Type B pancreatic cell (in vitro differentiated cells): ENCODE results near the gene NUDT5. TPM values are rescaled to one million over a fixed set of nuclear protein-coding genes. Genes with fewer than 3 reads are reported as not detected.
"Not testable (repeated sequence)": the region's sequence is repeated elsewhere in the genome, so short reads cannot be mapped to it uniquely, and the experiment has no call there.

Experiments
- DNase-seq: peaks from one replicate; pipeline ENCODE4 v3.0.0; 2021; ENCODE audit warnings: mixed read lengths; ENCODE audit not compliant: unreplicated experiment; ENCODE audit errors: extremely low spot score
- H3K27ac Mint-ChIP-seq: 2 replicates; pipeline ENCODE4 v1.8.0; 2021; ENCODE audit warnings: mild to moderate bottlenecking, mixed read lengths
- H3K27me3 Mint-ChIP-seq: 2 replicates; pipeline ENCODE4 v1.8.0; 2021; ENCODE audit warnings: mixed read lengths
- H3K36me3 Mint-ChIP-seq: 2 replicates; pipeline ENCODE4 v1.8.0; 2021; ENCODE audit warnings: mixed read lengths
- H3K4me1 Mint-ChIP-seq: one replicate; pipeline ENCODE4 v1.8.0; 2021; ENCODE audit warnings: mixed read lengths; ENCODE audit not compliant: unreplicated experiment
- H3K4me3 Mint-ChIP-seq: 2 replicates; pipeline ENCODE4 v1.8.0; 2021; ENCODE audit warnings: mild to moderate bottlenecking, mixed read lengths
- H3K9me3 Mint-ChIP-seq: 2 replicates; pipeline ENCODE4 v1.8.0; 2021; ENCODE audit warnings: mixed read lengths
- CTCF ChIP-seq: fragments of 200-600 bp; sonication (generic); conservative IDR thresholded peaks from 2 replicates; pipeline ENCODE4 v1.5.0; 2021; ENCODE audit warnings: antibody characterized with exemption, mild to moderate bottlenecking
- total RNA-seq: library from RNA; stranded (reverse); gene quantifications from 2 replicates; pipeline ENCODE4 v1.2.1, GENCODE V29; 2021; ENCODE audit warnings: low replicate concordance

NUDT5 gene
- total RNA-seq, 1 donor from 2014 or later = 67.7 TPM

GRCh38 chr10:12179606-12180170 lies 16.0 kb downstream of the NUDT5 start:
- no peak overlapping the region for H3K4me3 Mint-ChIP-seq
- no peaks in the 10 kb centered on the region for H3K36me3 Mint-ChIP-seq
- no peaks in the 10 kb centered on the region for H3K4me1 Mint-ChIP-seq
- no peak for TF ChIP-seq CTCF
- H3K27me3 Mint-ChIP-seq = no peaks in the 10 kb centered on the region
- no peak overlapping the region for H3K27ac Mint-ChIP-seq
- H3K9me3 Mint-ChIP-seq = no peaks in the 10 kb centered on the region
- DNase-seq = no peak

GRCh38 chr10:12177642-12178041 lies 18.0 kb downstream of the NUDT5 start:
- Mint-ChIP-seq H3K4me1 (no peaks in the 10 kb centered on the region), H3K36me3 (peaks cover 6% of the 10 kb centered on the region), H3K27ac (no peak overlapping the region), H3K4me3 (no peak overlapping the region), H3K9me3 (no peaks in the 10 kb centered on the region), H3K27me3 (no peaks in the 10 kb centered on the region)
- no peak for TF ChIP-seq CTCF
- DNase-seq = no peak

- DNase-seq, H3K4me3 Mint-ChIP-seq, H3K27ac Mint-ChIP-seq, H3K4me1 Mint-ChIP-seq, H3K9me3 Mint-ChIP-seq, H3K27me3 Mint-ChIP-seq: not testable (repeated sequence)
- peaks cover 35% of the 10 kb centered on the region for H3K36me3 Mint-ChIP-seq
These were observed 24.2 kb downstream of the NUDT5 start for GRCh38 chr10:12171512-12171911.

- H3K36me3 Mint-ChIP-seq = peaks cover 31% of the 10 kb centered on the region
- no peaks in the 10 kb centered on the region for H3K9me3 Mint-ChIP-seq
- no peaks in the 10 kb centered on the region for H3K4me1 Mint-ChIP-seq
- peak overlapping the region; percentile 64 for H3K27ac Mint-ChIP-seq
- no peak overlapping the region for H3K4me3 Mint-ChIP-seq
- no peak for TF ChIP-seq CTCF
- H3K27me3 Mint-ChIP-seq = no peaks in the 10 kb centered on the region
- DNase-seq = no peak
These were observed 29.5 kb downstream of the NUDT5 start for GRCh38 chr10:12165999-12166775.

GRCh38 chr10:12165036-12165435 lies 30.7 kb downstream of the NUDT5 start:
- Mint-ChIP-seq H3K27me3 (no peaks in the 10 kb centered on the region), H3K9me3 (no peaks in the 10 kb centered on the region), H3K4me3 (no peak overlapping the region), H3K36me3 (peaks cover 23% of the 10 kb centered on the region), H3K27ac (peak overlapping the region; percentile 5), H3K4me1 (no peaks in the 10 kb centered on the region)
- DNase-seq = no peak
- no peak for TF ChIP-seq CTCF

GRCh38 chr10:12164085-12164484 lies 31.6 kb downstream of the NUDT5 start:
- Mint-ChIP-seq H3K9me3 (no peaks in the 10 kb centered on the region), H3K4me3 (no peak overlapping the region), H3K4me1 (no peaks in the 10 kb centered on the region), H3K36me3 (peaks cover 21% of the 10 kb centered on the region), H3K27me3 (no peaks in the 10 kb centered on the region), H3K27ac (no peak overlapping the region)
- no peak for TF ChIP-seq CTCF
- no peak for DNase-seq
